K562 (cell line): ENCODE measurements around the gene DVL3. TPM values are rescaled to one million over a fixed set of nuclear protein-coding genes. Genes with fewer than 3 reads are reported as not detected.

Experiments
- CCNT2 ChIP-seq: IDR thresholded peaks from 2 replicates; pipeline ENCODE4 v1.6.1; 2011; ENCODE audit warnings: borderline replicate concordance, low read depth, mild to moderate bottlenecking, moderate library complexity, mixed read lengths, low read length; ENCODE audit not compliant: insufficient read length; ENCODE audit errors: extremely low read depth
- DDX20 ChIP-seq: fragments of 450-650 bp; IDR thresholded peaks from 2 replicates; pipeline ENCODE4 v1.6.1; 2016; ENCODE audit warnings: missing genetic modification characterization, low read depth, mild to moderate bottlenecking, missing compliant biosample characterization, moderate library complexity
- ETV5 ChIP-seq: sonication (generic); formaldehyde crosslinking; IDR thresholded peaks from 2 replicates; pipeline ENCODE4 v1.4.0; 2020; ENCODE audit warnings: low read depth, mild to moderate bottlenecking, missing genetic modification reagents
- MGA ChIP-seq: fragments of 450-650 bp; IDR thresholded peaks from 2 replicates; pipeline ENCODE4 v1.6.1; 2016; ENCODE audit warnings: mild to moderate bottlenecking, moderate library complexity
- MTA3 ChIP-seq: fragments of 450-650 bp; formaldehyde crosslinking; IDR thresholded peaks from 2 replicates; pipeline ENCODE4 v1.6.1; 2017; ENCODE audit warnings: mild to moderate bottlenecking, borderline replicate concordance
- NCOA2 ChIP-seq, 2 experiments: fragments of 450-650 bp; IDR thresholded peaks; 2 replicates each; pipeline ENCODE4 v1.6.1; 2018; ENCODE audit warnings: mild to moderate bottlenecking in 2 of 2, moderate library complexity in 1 of 2; ENCODE audit not compliant: partially characterized antibody in 2 of 2
- NCOR1 ChIP-seq: fragments of 450-650 bp; IDR thresholded peaks from 2 replicates; pipeline ENCODE4 v1.6.1; 2016; ENCODE audit warnings: mild to moderate bottlenecking, moderate library complexity
- NELFE ChIP-seq: IDR thresholded peaks from 2 replicates; pipeline ENCODE4 v1.6.1; 2011; ENCODE audit warnings: mild to moderate bottlenecking; ENCODE audit not compliant: insufficient read depth, insufficient read length
- PCBP1 ChIP-seq: fragments of 200-400 bp; formaldehyde crosslinking; IDR thresholded peaks from 2 replicates; pipeline ENCODE4 v1.6.1; 2018; ENCODE audit warnings: mild to moderate bottlenecking, low read depth, low read length; ENCODE audit not compliant: poor library complexity, severe bottlenecking
- PHB2 ChIP-seq: fragments of 450-650 bp; IDR thresholded peaks from 2 replicates; pipeline ENCODE4 v1.6.1; 2017; ENCODE audit warnings: low read depth
- RFX5 ChIP-seq: IDR thresholded peaks from 2 replicates; pipeline ENCODE4 v1.6.1; 2011; ENCODE audit warnings: low read depth, mild to moderate bottlenecking, improper control_type of control experiment, low read length
- TOE1 ChIP-seq, 2 experiments: fragments of 450-650 bp in 1 of 2; sonication (generic) in 1 of 2; formaldehyde crosslinking in 1 of 2; IDR thresholded peaks; 2 replicates each; pipeline versions ENCODE4 v1.7.1 to v1.8.0; 2016 to 2022; ENCODE audit warnings: borderline replicate concordance in 2 of 2, mild to moderate bottlenecking in 2 of 2, antibody characterized with exemption in 1 of 2, inconsistent platforms in 1 of 2, low read depth in 1 of 2, missing genetic modification reagents in 1 of 2, moderate library complexity in 1 of 2
- ZNF140 ChIP-seq: fragments of 250-450 bp; sonication (Bioruptor Pico); IDR thresholded peaks from 2 replicates; pipeline ENCODE4 v1.8.0; 2021; ENCODE audit warnings: moderate library complexity, mild to moderate bottlenecking, inconsistent platforms
- ZNF699 ChIP-seq: fragments of 250-450 bp; sonication (Bioruptor Pico); IDR thresholded peaks from 2 replicates; pipeline ENCODE4 v1.8.0; 2021; ENCODE audit warnings: mild to moderate bottlenecking, moderate library complexity; ENCODE audit not compliant: insufficient replicate concordance
- ZNF75A ChIP-seq: fragments of 450-650 bp; formaldehyde crosslinking; IDR thresholded peaks from 2 replicates; pipeline ENCODE4 v1.4.0; 2020; ENCODE audit warnings: mild to moderate bottlenecking
- polyA plus RNA-seq, 8 experiments: library from polyadenylated mRNA; depleted of rRNA in 4 of 8; stranded (reverse) in 5 of 8; unstranded in 3 of 8; fragments of >200 nt; fragmentation: Nextera tagmentation in 2 of 8; fragmentation: Illumina TruSeq in 1 of 8; extraction: Ambion mirVana in 2 of 8; extraction: Trizol in 1 of 8; gene quantifications; 2 replicates each; pipeline versions ENCODE4 v1.2.1 to v1.2.3, GENCODE V29; 2011 to 2014; ENCODE audit warnings: inconsistent platforms in 1 of 8, missing spikeins in 1 of 8
- total RNA-seq, 7 experiments: library from RNA; depleted of rRNA in 6 of 7; stranded (reverse); fragments of >200 nt in 6 of 7; fragmentation: Illumina TruSeq in 2 of 7; extraction: Trizol in 2 of 7; gene quantifications; 2 replicates each; pipeline versions ENCODE4 v1.2.1 to v1.2.3, GENCODE V29; 2011 to 2021; ENCODE audit warnings: low replicate concordance in 1 of 7

Gene DVL3
- total and polyA plus RNA-seq, 9 of the 15 experiments (the other 6 are each of a cell fraction or from before 2014, with no cell fraction given): 3.1 to 57.9 (median 20.1) TPM

- TF ChIP-seq CCNT2 (no peak), NCOR1 (no peak), TOE1 (IDR thresholded peaks at IDR 0.05; ENCODE audit: borderline replicate concordance) (no peak), TOE1 (CRISPR knock-in tag; IDR thresholded peaks at IDR 0.05; ENCODE audit: borderline replicate concordance, low read depth) (no peak), ZNF699 (CRISPR knock-in tag) (no peak), DDX20 (tag) (no peak), MGA (no peak), NCOA2 (IDR thresholded peaks at IDR 0.05; ENCODE audit: partially characterized antibody in 2 of 2) (no peak), PHB2 (no peak), MTA3 (0 out of 2 replicates have a peak, but pooled peaks have one; percentile 36), RFX5 (no peak), ETV5 (CRISPR knock-in tag) (peak; percentile 61; the same call in 1 of the 2 replicates), PCBP1 (no peak), ZNF140 (CRISPR knock-in tag) (no peak), ZNF75A (CRISPR knock-in tag) (no peak), NELFE (no peak)
Observed at GRCh38 chr3:184176377-184177330, 21.5 kb downstream of the DVL3 start (continued).
